GM18517 (cell line): ENCODE results near the gene PLA2G12B.

Experiments used
- ATAC-seq: cut with Tn5 transposase; IDR thresholded peaks from one replicate; pipeline ENCODE4 v1.9.1; 2021; ENCODE audit warnings: mild to moderate bottlenecking, moderate library complexity; ENCODE audit not compliant: unreplicated experiment

PLA2G12B gene

DNA sequence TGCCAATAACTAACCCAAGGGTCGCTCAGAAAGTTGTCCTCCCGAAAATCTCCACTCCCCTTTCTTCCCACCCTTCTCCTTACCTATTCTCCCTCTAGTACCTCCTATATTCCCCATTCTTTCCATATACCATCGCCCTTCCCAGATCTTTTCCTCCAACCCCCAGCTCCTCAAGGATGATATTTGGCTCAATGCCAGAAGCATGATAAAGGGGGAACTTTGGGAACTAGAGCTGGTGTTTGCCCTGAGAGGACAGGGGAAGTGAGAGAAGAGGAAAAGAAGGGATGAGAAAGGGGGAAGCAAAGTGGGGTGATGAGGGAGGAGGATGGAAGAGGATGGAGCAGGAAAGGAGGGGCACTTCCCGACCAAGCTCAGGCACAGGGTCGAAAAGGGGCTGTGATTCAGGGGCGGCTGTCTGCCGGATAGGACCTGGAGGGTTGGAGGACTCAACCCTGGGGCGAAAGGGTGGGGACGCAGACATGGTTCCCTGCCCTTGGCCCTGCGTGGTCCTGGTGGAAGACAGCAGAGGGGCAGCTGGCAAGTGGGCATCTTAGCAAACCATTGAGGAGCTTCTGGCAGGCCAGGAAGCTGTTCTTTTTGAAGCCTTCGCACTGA, 59.3 kb downstream of the PLA2G12B start:
- no peak for ATAC-seq

DNA sequence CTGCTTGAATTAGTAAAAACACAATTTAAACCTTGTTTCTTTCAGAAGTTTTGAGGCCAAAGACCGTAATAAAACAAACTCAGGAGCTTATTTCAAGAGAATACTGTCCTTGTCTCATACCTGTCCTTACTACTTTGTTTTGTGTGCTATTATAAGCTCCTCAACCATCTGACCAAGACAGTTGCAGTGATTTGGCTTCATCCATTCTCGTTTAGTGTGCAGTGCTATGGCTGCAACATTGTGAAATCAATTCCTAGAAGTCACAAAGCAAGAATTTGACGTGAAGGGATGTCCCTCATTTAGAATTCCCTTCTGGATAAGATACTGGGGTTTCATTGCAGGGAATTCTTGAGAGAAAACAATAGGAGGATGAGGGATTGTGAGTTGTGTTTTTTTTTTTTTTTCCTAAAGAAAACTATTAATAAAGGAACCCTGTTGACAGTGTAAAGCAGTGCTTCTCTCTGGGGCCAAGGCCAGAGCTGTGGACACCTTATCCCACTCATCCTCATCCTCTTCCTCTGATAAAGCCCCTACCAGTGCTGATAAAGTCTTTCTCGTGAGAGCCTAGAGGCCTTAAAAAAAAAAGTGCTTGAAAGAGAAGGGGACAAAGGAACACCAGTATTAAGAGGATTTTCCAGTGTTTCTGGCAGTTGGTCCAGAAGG, 61.3 kb downstream of the PLA2G12B start, which contains the start of gene OIT3:
TSS of gene OIT3 (plus strand) at position 604 of the 663 bp plus-strand sequence. CDS start 60 bp downstream, outside the sequence.
- ATAC-seq: no peak

DNA sequence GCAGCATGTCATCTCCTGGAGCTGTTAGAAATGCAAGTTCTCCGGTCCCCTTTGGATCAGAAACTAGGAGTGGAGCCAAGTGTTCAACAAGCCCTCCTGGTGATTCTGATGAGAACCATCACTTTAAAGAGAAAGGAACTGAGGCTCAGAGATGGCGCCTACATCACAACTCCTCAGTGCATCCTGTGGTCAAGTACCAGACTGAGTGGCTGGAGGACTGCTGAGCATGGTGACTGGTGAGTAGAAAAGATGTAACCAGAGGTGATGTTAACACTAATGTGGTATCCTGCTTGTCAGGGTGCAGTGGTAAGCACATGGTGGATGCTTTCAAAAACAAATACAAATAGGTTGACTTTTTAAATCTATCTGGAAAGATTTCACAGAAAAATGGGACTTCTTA, 64.5 kb downstream of the PLA2G12B start:
- no peak for ATAC-seq

DNA sequence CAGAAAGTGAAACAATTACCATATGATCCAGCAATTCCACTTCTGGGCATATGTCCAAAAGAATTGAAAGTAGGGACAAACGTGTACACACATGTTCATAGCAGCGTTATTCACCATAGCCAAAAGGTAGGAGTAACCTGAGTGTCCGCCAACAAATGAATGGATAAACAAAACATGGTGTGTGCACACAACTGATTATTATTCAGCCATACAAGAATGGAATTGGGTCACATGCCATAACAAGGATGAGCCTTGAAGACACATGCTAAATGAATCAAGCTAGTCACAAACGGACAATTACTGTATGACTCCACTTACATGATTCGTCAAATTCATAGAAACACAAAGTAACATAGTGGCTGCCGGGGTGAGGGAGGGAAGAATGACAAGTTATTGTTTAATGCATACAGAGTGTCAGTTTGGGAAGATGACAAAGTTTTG, 65.2 kb downstream of the PLA2G12B start:
- ATAC-seq: no peak

DNA sequence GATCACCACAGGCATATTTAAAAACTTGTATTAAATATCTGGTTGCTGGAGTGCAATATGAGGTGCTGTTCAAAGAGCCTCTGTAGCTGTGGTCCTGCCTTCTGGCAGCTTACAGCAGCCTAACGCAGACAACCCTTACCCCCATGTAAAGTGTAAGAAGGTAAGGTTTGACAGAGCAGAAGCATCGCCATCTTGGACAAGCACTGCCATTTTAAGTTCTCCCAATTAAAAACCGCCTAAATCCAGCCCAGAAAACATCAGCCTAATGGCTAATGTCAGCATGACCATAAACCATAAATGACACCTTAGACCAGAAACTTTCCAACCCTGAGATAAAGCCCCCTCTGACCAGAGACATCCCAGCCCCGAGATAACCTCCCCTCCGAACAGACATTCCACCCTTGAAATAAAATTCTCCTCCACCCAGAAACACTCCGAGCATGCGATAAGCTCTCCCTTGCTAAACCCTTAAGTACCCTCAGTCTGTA, 66.4 kb downstream of the PLA2G12B start:
- no peak for ATAC-seq

DNA sequence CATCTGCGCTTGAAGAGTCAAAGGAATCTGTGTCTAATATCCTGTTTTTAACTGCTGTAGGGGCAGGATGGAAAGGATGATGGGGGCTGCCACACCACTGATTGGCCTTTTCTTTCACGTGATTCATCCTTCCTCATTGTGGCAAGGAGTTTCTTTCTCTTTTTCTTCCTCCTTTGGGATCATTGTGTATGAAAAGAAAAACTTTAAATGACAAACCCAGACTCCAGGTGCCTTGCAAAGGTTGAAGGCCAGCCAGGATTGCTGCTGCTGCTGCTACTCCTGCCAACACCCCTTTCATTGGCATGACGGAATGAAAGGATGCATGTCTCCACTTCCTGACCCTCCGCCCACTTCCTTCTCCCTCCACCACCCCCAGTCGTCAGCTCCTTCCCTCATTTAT, 67.6 kb downstream of the PLA2G12B start:
- ATAC-seq: no peak

DNA sequence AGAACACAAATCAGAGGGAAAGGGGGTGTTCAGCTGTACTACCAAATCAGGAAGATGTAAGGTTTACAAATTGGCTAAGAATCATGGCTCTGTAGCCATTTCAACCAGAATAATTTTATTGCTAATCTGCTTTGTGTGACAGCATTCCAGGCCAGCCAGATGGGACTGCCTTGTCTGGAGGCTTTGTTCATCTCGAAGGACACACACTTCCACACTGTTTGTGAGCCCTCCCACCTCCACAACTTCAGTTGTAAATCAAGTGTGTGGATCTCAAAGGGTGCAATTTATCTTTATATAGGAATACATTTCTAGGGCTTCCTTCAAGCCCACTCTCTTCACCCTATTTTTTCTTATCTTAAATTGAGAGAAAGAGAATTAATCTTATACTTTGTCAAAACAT, 68.0 kb downstream of the PLA2G12B start:
- ATAC-seq: no peak

DNA sequence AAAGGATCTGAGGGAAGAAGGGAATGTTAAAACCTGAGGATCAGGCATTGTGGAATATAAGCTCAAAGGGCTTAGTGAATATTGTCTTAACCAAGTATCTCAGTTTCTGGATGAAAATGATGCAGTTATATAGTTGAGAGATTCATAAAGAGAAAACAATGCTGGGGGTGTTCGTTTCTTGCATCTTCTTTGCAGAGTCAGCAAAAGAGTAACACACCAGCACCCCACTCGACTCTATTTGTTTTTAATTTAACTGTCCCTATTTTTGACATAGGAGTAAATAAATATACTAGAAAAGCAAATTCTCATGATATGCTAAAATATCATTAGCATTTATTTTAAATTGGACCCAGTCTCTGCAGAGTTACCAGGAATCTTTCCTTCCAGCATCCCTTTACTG, 68.7 kb downstream of the PLA2G12B start:
- no peak for ATAC-seq
